HL-60/S4 (cell line): ENCODE data around the gene NECAB2.

Source experiments
- in situ Hi-C: fragments of 300-500 bp; cut with MboI; formaldehyde crosslinking; loops from 2 replicates; pipeline ENCODE4 v1.14.3; 2022; ENCODE audit warnings: low sequenced_read_pairs

NECAB2 gene

GRCh38 chr16:83951544-83951943 is 16.5 kb upstream of the NECAB2 start:
- in situ Hi-C loops = loop anchor here (10.0 to 25.0 kb wide), 3 partner anchors 113 to 536 kb away; partner anchors contain the start of genes ADAD2 and TAF1C

DNA sequence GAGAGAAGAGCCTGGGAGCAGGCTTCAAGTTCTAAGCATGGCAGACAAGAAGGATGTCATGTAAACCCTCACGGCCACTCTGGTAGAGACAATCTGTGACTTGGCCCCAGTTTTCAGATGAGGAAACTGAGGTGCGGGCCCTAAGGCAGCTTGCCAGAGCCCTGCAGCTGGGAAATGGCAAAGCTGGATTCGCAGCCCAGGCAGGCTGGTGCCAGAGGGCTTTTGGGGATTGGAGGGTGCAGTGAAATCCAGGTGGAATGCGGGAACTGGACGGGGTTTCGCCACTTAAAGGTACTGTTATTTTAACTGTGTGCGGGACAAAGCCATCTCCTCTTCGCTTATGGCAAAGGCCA is 15.5 kb upstream of the NECAB2 start:
- in situ Hi-C loops = loop anchor here (10.0 to 25.0 kb wide), 3 partner anchors 112 to 535 kb away; partner anchors contain the start of genes ADAD2 and TAF1C

DNA sequence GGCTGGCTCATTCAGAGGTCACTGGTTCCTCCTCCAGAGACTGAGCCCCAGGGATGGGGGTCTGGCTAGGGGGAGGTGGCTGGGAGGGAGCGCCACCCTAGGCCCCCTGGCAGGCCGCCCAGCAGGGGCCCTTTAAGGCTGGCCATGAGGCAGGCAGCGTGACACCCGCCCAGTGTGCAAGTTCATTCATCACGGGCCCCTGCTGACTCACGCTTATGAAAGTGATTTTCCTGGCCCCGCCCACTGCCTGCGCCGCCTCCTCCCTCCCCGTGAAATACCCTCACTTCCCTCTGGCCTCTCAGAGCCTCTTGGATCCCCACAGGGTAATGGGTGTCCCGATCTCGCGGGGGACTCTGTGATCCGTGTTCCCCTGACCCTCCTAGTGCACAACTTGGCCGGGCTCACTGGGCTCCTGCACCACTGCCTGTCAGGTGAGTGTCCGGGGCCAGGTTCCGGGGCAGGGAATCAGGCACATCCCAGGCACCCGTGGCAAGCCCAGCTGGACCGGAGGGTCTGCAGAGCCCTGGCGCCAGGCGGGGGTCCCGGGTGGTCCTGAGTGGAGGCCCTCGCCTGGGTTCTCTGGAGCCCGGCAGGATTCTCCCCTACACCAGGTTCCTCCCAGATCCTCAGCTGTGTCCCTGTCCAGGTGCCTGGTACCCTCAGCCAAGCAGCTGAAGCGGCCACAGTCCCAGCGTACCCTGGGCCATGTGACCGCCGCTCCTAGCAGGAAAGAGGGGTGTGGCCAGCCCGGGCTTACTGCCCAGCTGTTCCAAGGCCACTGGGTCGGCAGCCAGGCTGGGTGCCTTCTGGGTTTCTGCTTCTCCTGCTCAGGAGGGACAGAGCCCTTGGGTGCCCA is 14.9 kb upstream of the NECAB2 start, which contains the start of gene OSGIN1:
TSS of gene OSGIN1 (plus strand) at position 301 of the 856 bp plus-strand sequence. CDS start 4,432 bp downstream, outside the sequence.
- in situ Hi-C loops = loop anchor here (10.0 to 25.0 kb wide), 3 partner anchors 112 to 534 kb away; partner anchors contain the start of genes ADAD2 and TAF1C

DNA sequence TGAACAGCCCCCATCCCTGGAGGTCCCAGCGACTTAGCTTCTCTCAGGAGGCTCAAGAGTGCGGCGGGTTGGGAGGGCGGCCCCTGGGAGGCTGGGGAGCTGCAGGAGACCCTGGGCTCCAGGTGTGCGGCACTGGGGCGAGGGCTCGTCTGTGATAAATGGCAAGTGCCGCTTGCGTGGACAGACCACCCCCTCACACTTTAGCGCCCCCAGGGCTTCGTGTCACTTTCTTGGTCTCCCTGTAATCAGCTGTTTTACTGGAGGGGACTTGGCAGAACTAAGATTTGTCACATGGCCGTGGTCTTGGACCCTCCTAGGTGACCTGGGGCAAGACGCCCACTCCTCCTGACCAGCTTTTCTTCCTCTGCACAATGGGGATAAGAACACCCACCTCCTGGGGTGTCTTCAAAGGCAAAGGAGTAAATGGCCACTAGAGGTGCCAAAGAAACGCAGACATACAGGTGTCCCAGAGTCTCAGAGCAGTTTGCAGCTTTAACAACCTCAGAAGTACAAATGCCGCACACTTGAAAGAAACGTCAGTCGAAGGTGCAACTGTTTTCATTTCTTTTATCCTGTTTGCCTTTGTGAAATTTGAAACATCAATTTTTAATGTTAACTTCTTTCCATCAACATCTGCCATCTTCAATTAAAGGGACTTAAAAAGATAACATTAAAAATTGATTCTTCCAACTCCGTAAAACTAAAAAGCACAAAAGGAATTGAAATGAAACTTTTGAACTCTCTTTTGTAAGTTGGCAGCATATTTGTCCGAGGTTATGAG is 14.1 kb upstream of the NECAB2 start:
- in situ Hi-C loops = loop anchor here (10.0 to 25.0 kb wide), 3 partner anchors 111 to 533 kb away; partner anchors contain the start of genes ADAD2 and TAF1C

DNA sequence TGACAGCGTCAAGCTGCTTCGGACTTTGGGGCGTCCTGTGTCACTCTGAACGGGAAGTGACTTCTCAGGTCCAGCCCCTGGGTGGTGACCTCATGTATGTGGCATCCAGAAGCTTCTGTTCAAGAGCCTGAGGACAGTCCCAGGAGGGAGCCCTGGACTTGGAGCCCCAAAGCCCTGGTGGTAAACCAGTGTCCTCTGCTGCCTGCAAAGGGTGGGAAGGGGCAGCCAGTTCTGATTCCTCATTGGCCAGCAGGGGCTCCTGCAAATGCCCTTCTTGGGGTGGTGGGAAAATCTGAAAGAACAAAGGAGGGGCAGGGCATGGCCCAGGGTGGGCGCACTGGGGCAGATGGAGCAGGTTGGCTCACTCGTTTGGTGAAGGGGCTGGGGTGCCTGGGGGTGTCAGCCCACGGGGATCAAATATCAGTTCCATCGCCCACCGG is 13.4 kb upstream of the NECAB2 start:
- in situ Hi-C loops = loop anchor here (10.0 to 25.0 kb wide), 3 partner anchors 110 to 533 kb away; partner anchors contain the start of genes ADAD2 and TAF1C

DNA sequence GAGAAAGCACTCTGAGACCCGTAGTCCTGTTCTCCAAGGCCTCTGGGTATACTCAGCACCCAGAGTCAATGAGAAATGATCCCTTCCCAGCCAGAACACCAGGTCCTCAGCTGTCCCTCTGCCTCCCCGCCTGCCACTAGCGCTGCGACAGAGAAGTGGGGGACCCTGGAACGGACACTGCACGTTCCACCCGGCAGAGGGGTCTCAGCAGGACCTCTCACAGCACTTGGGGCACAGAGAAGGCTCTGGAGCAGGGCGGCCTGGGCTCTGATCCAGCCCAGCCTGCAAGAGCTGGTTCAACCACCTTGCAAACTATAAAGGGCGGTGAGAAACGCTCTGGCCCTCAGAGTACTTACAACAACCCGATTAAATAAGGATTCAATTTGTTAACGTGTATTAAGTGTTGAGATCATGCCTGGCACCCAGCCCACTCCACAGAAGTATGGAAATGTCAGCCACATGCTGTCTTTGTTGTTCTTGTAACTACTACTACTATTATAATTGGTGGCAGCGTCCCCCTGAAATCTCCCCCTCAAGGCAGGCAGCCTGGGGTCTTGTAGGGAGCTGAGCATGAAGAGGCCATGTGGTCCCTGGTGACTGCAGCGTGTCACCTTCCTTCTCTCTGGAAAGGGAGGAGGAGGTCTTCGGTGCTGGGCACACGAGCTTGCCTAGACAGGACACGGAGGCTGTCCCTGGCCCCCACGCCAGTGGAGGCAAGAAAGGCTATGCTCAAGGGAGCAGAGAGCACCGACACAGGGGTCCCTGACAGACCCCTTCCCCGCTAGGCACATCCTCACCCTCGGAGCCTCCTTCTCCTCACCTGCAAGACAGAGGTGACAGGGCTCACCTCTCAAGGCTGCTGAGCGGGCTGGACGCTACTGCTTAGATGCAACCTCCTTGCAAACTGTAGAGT is 12.6 kb upstream of the NECAB2 start:
- in situ Hi-C loops = loop anchor here (10.0 to 25.0 kb wide), 3 partner anchors 109 to 532 kb away; partner anchors contain the start of genes ADAD2 and TAF1C

DNA sequence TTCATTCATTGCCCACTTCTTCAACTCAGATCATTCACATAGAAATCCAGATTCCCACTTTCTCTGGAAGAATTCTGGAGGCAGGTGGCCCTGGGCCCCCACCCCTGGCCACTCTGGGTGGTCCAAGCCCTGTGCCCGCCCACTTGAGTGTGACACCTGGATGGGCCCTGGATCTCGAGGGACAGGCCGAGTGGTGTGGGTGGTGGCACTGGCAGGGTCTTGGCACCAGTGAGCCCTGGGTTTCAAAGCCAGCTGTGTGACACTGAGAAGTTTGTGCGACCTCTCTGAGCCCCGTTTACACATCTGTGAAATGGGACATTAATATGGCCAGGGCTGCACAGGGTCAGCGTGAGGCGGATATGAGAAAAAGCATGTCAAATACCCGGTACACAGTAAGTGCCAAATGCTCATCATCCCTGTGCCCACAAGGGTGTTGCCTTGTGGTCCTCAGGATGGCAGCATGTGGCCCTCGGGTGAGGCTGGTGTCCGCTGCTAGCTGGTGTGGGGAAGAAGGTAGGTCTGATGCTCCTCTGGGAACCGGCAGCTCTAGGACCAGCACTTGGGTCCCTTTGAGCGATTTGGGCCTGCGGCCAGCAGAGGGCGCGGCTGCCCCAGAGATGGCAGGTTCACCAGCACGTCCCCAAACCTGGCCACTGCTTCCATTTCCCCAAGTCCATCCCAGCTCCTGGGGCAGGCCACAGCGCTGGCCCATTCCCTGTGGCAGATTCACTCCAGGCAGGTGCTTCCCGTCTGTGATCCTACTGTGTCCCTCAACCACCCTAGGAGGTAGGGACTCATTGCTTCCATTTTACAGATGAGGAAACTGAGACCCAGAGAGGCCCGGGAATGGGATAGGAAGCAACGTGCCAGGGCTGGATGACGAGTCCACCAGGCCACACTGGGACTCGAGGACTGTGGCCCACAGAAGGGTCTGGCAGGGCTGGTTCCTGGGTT is 11.4 kb upstream of the NECAB2 start:
- in situ Hi-C loops = loop anchor here (10.0 to 25.0 kb wide), 3 partner anchors 108 to 531 kb away; partner anchors contain the start of genes ADAD2 and TAF1C

- in situ Hi-C loops = loop anchor here (10.0 to 25.0 kb wide), 3 partner anchors 107 to 530 kb away; partner anchors contain the start of genes ADAD2 and TAF1C
Measured at GRCh38 chr16:83957296-83957855, 10.7 kb upstream of the NECAB2 start.

DNA sequence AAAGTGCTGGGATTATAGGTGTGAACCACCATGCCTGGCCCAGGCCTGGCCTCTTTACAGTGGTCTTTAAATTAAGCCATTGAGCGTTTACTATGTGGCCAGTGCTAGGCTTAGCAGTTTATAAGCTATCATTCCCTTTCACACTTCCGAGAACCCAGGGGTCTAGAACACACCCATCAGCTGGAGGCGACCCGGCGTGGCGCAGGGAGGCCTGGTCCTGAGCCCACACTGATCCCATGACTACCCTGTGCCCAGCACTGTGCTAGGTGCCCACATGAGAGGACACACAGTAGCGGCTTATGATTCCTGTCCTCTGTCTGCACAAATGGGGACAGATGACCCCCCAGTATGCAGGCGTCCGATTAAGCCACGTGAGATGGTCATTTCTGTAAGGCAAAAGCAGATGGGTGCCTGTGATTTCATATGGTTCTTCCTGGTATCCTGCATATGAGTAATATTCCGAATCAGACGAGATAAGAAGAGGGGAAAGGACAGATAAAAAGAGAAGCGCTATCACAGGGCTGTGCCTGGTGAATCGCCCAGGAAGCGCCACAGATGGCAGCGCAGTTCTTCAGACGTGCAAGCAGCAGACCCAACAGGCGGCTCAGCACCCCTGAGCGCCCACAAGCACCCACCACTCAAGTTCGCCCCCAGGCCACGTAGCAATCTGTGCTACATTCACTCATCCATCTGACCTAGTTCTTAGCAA is 9.8 kb upstream of the NECAB2 start:
- in situ Hi-C loops = loop anchor here (10.0 to 25.0 kb wide), 3 partner anchors 107 to 529 kb away; partner anchors contain the start of genes ADAD2 and TAF1C

DNA sequence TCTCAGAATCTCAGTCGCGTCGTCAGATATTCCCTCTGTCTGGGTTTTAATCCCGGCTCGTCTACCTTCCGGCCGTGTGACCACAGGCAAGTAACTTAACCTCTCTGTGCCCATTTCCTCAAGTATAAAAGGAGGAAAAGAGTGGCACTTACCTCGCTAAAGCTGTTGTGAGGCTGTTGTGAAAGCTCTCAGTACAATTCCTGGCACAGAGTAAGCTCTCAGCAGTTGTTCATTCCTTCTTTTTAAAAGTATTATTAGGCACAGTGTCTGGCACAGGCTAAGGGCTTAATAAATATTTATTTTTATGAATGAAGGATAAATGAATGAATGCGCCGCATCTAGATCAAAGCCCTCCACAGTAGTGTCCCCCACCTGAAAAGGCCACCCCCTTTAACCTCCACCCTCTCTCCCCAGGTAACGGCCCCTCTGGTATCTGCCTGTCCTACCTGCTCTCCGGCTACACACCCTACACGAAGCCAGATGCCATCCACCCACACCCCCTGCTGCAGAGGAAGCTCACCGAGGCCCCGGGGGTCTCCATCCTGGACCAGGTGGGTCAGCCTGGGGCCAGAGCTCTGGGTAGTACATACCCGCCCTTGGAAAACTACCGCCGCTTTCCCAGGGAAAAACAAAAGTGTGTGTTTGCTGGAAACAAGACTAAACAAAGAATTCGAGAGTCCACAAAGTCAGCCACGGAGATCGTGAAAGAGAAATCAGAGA is 9.0 kb upstream of the NECAB2 start:
- in situ Hi-C loops = loop anchor here (10.0 to 25.0 kb wide), 3 partner anchors 106 to 528 kb away; partner anchors contain the start of genes ADAD2 and TAF1C

DNA sequence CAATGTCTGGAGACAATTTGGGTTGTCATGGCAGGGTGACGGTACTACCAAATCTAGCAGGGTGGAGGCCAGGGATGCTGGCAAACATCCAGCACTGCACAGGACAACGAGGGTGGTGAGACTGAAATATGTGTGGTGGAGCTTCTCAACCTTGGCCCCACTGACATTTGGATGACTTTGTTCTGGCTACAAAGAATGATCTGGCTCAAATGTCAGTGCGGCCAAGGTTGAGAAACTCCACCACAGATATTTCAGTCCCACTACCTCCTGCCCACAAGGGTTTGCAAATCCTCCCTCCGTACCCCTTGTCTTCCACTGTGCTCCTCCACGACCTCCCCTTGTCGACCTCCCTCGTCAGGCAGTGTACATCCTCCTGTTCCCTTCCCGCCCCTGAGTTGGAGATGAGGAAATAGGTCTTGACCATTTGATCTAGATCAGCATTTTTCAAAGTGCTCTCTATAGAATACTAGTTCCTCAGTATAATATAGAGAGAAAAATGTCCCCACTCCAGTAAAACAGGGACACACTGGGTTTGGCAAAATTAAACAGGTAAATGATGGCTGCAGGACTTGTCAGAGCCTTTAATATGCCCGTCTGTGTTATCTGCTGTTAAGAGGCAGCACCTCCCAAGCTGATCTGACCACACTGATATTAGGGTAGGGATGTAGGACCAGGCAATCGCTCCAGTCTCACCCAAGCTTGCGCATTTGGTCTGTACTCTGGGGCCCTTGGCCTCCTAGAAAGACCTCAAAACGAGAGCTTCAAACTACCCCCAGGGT is 8.2 kb upstream of the NECAB2 start:
- in situ Hi-C loops = loop anchor here (10.0 to 25.0 kb wide), 3 partner anchors 105 to 527 kb away; partner anchors contain the start of genes ADAD2 and TAF1C

GRCh38 chr16:83960521-83961249 is 7.4 kb upstream of the NECAB2 start:
- in situ Hi-C loops = loop anchor here (25.0 kb wide), 2 partner anchors 227 to 527 kb away; partner anchors contain the start of genes ADAD2 and TAF1C

DNA sequence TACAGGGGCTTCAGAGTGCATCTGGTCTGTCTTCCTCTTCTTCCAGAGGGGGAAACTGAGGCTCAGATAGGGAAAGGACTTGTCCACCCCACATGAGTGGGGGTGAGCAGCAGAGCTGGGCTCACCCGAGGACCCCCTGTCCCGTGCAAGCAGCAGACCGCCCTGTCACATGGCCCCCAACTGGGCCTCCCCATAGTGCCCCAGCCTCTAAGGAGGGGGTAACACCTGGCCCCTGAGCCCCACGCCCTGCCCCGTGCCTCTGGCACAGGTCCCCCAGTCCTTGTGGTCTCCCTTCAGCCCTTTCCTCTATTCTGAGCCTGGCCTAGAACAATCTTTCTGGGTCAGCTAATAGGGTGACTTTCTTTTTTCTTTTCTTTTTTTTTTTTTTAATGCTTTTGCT is 6.5 kb upstream of the NECAB2 start:
- in situ Hi-C loops = loop anchor here (25.0 kb wide), 2 partner anchors 226 to 526 kb away; partner anchors contain the start of genes ADAD2 and TAF1C

DNA sequence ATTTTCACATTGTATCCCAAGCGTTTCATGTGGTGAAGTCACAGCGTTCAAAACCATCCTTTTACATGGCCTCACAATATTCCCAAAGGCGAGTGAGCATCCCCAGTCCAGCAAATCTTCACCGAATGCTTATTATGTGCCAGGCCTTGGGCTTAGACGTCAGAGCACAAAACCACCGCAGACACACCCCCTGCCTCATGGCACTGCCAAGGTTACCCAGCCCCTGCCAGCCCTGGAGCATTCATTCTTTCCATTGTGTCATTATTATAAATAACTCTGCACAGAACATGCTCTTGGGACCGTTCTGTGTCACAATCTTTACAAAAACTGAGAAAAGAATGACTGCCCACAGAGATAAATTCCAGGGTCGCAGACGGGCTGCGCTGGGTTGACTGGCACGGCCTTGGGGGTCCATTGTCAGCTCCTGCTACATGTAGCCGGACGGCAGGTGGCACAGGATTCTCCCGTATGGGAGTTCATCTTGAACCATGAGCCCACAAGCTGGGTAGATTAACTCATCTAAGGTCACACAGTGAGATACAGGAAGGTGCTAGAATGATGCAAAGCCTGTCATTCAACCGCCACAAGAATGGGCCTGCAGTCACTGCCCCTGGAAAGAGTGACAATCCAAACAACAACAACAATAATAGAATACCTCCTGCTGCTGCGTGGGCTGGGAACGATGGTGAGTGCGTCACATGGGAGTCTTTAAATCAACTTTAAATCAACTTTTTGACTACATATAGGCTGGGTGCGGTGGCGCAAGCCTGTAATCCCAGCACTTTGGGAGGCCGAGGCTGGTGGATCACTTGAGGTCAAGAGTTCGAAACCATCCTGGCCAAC is 4.5 kb upstream of the NECAB2 start:
- in situ Hi-C loops = loop anchor here (25.0 kb wide), 2 partner anchors 224 to 524 kb away; partner anchors contain the start of genes ADAD2 and TAF1C
